ENCODE results near the gene KRTAP10-4. TPM values are rescaled to one million over a fixed set of nuclear protein-coding genes. Genes with fewer than 3 reads are reported as not detected.

KRTAP10-4 gene
- total and polyA plus RNA-seq, 2 experiments from 2014 or later: not detected

GRCh38 chr21:44528634-44528995 is 44.9 kb upstream of the KRTAP10-4 start:
- Histone ChIP-seq H3K9me3 (ENCODE audit: low read depth) (no peaks in the 10 kb centered on the region), H3K9me2 (replicated peaks; ENCODE audit: insufficient read depth) (no peaks in the 10 kb centered on the region), H4K20me1 (ENCODE audit: insufficient read depth, poor library complexity, severe bottlenecking) (no peaks in the 10 kb centered on the region), H3K27ac (no peak overlapping the region), H3K4me2 (no peak overlapping the region), H3K4me1 (ENCODE audit: insufficient read depth) (no peaks in the 10 kb centered on the region), H3K79me2 (no peaks in the 10 kb centered on the region), H3K36me3 (replicated peaks; ENCODE audit: insufficient read depth, low read depth) (no peaks in the 10 kb centered on the region), H3K4me3 (no peak overlapping the region), H2AFZ (no peak overlapping the region), H3K27me3 (no peaks in the 10 kb centered on the region)
- no peak for TF ChIP-seq EZH2 (IDR thresholded peaks at IDR 0.05; ENCODE audit: borderline replicate concordance)
- TF ChIP-seq CTCF (IDR thresholded peaks at IDR 0.05; ENCODE audit: poor library complexity): no peak
- TF ChIP-seq EZH2phosphoT487 (IDR thresholded peaks at IDR 0.05; ENCODE audit: low read depth, severe bottlenecking, unreplicated experiment): no peak
- DNase-seq (ENCODE audit: low spot score): no peak
- WGBS (ENCODE audit: low lambda C conversion rate, missing lambda C conversion rate): 90% methylated on average over 10 of the region's 10 CpGs

GRCh38 chr21:44529011-44529421 is 44.5 kb upstream of the KRTAP10-4 start:
- H3K4me3 ChIP-seq: no peak overlapping the region
- no peak overlapping the region for H3K4me2 ChIP-seq
- no peaks in the 10 kb centered on the region for H3K27me3 ChIP-seq
- H3K27ac ChIP-seq: no peak overlapping the region
- no peaks in the 10 kb centered on the region for H3K9me2 ChIP-seq (replicated peaks; ENCODE audit: insufficient read depth)
- TF ChIP-seq EZH2 (IDR thresholded peaks at IDR 0.05; ENCODE audit: borderline replicate concordance): no peak
- TF ChIP-seq EZH2phosphoT487 (IDR thresholded peaks at IDR 0.05; ENCODE audit: low read depth, severe bottlenecking, unreplicated experiment): no peak
- no peak for TF ChIP-seq CTCF (IDR thresholded peaks at IDR 0.05; ENCODE audit: poor library complexity)
- no peak for DNase-seq (ENCODE audit: low spot score)
- H3K79me2 ChIP-seq: no peaks in the 10 kb centered on the region
- no peaks in the 10 kb centered on the region for H3K36me3 ChIP-seq (replicated peaks; ENCODE audit: insufficient read depth, low read depth)
- whole genome bisulfite sequencing (ENCODE audit: low lambda C conversion rate, missing lambda C conversion rate): 93% methylated on average over 17 of the region's 17 CpGs
- no peaks in the 10 kb centered on the region for H3K9me3 ChIP-seq (ENCODE audit: low read depth)
- H3K4me1 ChIP-seq (ENCODE audit: insufficient read depth): no peaks in the 10 kb centered on the region
- no peak overlapping the region for H2AFZ ChIP-seq
- H4K20me1 ChIP-seq (ENCODE audit: insufficient read depth, poor library complexity, severe bottlenecking): no peaks in the 10 kb centered on the region

GRCh38 chr21:44529503-44530125 is 43.9 kb upstream of the KRTAP10-4 start:
- no peak for TF ChIP-seq EZH2phosphoT487 (IDR thresholded peaks at IDR 0.05; ENCODE audit: low read depth, severe bottlenecking, unreplicated experiment)
- no peak for TF ChIP-seq EZH2 (IDR thresholded peaks at IDR 0.05; ENCODE audit: borderline replicate concordance)
- TF ChIP-seq CTCF (IDR thresholded peaks at IDR 0.05; ENCODE audit: poor library complexity): no peak
- H2AFZ ChIP-seq: no peak overlapping the region
- no peaks in the 10 kb centered on the region for H3K9me2 ChIP-seq (replicated peaks; ENCODE audit: insufficient read depth)
- WGBS (ENCODE audit: low lambda C conversion rate, missing lambda C conversion rate): 88% methylated on average over 23 of the region's 23 CpGs
- H3K4me3 ChIP-seq: no peak overlapping the region
- no peaks in the 10 kb centered on the region for H3K9me3 ChIP-seq (ENCODE audit: low read depth)
- H3K36me3 ChIP-seq (replicated peaks; ENCODE audit: insufficient read depth, low read depth): no peaks in the 10 kb centered on the region
- no peak overlapping the region for H3K27ac ChIP-seq
- no peaks in the 10 kb centered on the region for H3K27me3 ChIP-seq
- DNase-seq (ENCODE audit: low spot score): no peak
- H3K79me2 ChIP-seq: no peaks in the 10 kb centered on the region
- no peaks in the 10 kb centered on the region for H4K20me1 ChIP-seq (ENCODE audit: insufficient read depth, poor library complexity, severe bottlenecking)
- H3K4me2 ChIP-seq: no peak overlapping the region
- H3K4me1 ChIP-seq (ENCODE audit: insufficient read depth): no peaks in the 10 kb centered on the region
